ENCODE results near the gene PELI3.

- TF ChIP-seq POLR2A (IDR thresholded peaks at IDR 0.05) (no peak), EP300 (IDR thresholded peaks at IDR 0.05) (no peak)
- TF ChIP-seq, protein P1, sequence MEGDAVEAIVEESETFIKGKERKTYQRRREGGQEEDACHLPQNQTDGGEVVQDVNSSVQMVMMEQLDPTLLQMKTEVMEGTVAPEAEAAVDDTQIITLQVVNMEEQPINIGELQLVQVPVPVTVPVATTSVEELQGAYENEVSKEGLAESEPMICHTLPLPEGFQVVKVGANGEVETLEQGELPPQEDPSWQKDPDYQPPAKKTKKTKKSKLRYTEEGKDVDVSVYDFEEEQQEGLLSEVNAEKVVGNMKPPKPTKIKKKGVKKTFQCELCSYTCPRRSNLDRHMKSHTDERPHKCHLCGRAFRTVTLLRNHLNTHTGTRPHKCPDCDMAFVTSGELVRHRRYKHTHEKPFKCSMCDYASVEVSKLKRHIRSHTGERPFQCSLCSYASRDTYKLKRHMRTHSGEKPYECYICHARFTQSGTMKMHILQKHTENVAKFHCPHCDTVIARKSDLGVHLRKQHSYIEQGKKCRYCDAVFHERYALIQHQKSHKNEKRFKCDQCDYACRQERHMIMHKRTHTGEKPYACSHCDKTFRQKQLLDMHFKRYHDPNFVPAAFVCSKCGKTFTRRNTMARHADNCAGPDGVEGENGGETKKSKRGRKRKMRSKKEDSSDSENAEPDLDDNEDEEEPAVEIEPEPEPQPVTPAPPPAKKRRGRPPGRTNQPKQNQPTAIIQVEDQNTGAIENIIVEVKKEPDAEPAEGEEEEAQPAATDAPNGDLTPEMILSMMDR (IDR thresholded peaks at IDR 0.05), result no peak
These were observed 19.7 kb upstream of the PELI3 start for GRCh38 chr11:66447012-66447411.

Data from stomach (tissue), 4 donors.